ENCODE results near the gene UBE2D2.

DNA sequence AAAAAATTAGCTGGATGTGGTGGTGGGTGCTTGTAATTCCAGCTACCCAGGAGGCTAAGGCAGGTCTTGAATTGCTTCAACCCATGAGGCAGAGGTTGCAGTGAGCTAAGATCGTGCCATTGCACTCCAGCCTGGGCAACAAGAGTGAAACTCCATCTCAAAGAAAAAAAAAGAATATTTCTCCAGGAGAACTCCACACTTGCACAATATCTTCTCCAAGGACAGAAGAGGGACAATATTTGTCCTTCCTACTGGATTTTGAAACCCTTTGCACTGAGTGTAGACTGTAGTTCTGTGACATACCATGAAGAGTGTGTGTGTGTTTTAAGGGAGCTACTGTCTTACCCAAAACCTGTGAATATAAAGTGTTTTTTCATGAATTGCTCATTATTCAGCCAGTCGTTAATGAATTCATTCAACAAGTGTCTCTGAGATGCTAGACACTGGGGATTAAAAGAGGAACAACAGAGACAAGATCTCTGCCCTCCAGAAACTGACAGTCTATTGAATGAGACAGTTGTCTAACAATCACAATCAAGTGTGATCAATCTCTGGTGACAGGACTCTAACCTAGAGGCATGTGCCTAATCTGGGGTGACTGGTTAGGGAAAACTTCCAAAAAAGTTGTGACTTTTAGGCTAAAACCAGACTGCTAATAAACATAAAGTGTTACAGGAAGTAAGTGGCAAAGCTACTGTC is 9.8 kb upstream of the UBE2D2 start:
- TF ChIP-seq TAF1 (IDR thresholded peaks at IDR 0.05; ENCODE audit: borderline replicate concordance, low read depth, low read length) (no peak), POLR2A (IDR thresholded peaks at IDR 0.05; ENCODE audit: low read depth, low read length) (no peak), POLR2AphosphoS5 (IDR thresholded peaks at IDR 0.05; ENCODE audit: low read depth, low read length) (no peak)

Data from GM12892 (cell line).